ENCODE results near the gene KCNJ14.

KCNJ14 gene

DNA sequence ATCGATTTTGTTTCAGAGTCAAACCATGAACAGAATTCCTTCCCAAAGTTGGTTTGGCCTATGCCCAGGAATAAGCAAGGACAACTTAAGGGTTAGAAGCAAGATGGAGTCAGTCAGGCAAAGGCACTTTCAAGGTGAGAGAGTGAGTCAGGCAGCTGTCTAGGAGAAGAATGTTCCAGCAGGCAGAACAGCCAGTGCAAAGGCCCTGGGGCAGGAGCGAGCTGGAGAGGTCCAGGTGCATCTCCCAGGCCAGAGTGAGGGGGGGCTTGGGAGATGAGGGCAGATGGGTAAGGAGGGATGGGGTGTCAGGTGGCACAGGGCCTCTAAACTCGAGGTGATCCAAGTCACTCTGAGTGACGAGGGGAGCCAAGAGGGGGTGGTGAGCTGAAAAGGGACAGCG is 18.8 kb upstream of the KCNJ14 start:
- no peak for DNase-seq (ENCODE audit: low spot score)
- H3K27ac ChIP-seq: no peak overlapping the region
- TF ChIP-seq, protein P1, sequence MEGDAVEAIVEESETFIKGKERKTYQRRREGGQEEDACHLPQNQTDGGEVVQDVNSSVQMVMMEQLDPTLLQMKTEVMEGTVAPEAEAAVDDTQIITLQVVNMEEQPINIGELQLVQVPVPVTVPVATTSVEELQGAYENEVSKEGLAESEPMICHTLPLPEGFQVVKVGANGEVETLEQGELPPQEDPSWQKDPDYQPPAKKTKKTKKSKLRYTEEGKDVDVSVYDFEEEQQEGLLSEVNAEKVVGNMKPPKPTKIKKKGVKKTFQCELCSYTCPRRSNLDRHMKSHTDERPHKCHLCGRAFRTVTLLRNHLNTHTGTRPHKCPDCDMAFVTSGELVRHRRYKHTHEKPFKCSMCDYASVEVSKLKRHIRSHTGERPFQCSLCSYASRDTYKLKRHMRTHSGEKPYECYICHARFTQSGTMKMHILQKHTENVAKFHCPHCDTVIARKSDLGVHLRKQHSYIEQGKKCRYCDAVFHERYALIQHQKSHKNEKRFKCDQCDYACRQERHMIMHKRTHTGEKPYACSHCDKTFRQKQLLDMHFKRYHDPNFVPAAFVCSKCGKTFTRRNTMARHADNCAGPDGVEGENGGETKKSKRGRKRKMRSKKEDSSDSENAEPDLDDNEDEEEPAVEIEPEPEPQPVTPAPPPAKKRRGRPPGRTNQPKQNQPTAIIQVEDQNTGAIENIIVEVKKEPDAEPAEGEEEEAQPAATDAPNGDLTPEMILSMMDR (IDR thresholded peaks at IDR 0.05): no peak
- no peak overlapping the region for H3K4me3 ChIP-seq

DNA sequence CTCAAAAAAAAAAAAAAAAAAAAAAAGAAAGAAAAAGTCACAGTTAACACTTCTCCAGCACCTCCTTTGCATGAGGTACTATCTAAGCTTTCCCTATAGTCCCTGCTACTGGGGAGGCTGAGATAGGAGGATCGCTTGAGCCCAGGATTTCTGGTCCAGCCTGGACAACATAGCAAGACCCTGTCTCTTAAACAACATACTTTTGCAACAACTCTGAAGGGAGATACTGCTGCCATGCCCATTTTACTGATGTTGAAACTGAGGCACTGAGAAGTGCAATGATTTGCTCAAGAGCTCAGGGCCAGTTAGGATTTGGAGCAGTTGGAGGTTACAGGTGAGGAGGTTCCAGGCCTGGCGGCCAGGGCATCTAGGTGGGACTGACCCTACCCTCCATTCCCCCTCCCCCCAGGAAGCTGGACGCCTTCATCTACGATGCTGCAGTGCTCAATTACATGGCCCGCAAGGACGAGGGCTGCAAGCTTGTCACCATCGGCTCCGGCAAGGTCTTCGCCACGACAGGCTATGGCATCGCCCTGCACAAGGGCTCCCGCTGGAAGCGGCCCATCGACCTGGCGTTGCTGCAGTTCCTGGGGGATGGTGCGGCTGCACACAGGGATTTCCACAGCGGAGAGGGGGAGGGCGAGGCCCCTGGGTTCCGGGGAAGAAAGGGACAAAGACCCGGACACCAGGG is 13.9 kb upstream of the KCNJ14 start:
- TF ChIP-seq, protein P1 (IDR thresholded peaks at IDR 0.05): no peak
- no peak for DNase-seq (ENCODE audit: low spot score)
- H3K4me3 ChIP-seq: no peak overlapping the region
- no peak overlapping the region for H3K27ac ChIP-seq

DNA sequence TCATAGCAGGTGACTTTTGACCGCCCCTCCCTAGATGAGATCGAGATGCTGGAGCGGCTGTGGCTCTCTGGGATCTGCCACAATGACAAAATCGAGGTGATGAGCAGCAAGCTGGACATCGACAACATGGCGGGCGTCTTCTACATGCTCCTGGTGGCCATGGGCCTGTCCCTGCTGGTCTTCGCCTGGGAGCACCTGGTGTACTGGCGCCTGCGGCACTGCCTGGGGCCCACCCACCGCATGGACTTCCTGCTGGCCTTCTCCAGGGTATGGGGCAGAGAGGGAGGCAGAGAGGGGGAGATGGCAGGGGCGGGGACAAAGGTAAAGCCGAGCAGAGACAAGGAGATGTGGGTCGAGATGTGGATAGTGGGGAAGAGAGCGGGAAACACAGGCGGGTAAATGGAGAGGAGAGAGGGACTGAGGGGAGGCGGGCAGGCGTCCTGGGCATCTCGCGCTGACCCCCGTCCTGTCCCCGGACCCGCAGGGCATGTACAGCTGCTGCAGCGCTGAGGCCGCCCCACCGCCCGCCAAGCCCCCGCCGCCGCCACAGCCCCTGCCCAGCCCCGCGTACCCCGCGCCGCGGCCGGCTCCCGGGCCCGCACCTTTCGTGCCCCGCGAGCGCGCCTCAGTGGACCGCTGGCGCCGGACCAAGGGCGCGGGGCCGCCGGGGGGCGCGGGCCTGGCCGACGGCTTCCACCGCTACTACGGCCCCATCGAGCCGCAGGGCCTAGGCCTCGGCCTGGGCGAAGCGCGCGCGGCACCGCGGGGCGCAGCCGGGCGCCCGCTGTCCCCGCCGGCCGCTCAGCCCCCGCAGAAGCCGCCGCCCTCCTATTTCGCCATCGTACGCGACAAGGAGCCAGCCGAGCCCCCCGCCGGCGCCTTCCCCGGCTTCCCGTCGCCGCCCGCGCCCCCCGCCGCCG is 13.0 kb upstream of the KCNJ14 start:
- no peak for DNase-seq (ENCODE audit: low spot score)
- Histone ChIP-seq H3K27ac (no peak overlapping the region), H3K4me3 (peak overlapping the region; percentile 91)
- TF ChIP-seq, protein P1 (IDR thresholded peaks at IDR 0.05): no peak

DNA sequence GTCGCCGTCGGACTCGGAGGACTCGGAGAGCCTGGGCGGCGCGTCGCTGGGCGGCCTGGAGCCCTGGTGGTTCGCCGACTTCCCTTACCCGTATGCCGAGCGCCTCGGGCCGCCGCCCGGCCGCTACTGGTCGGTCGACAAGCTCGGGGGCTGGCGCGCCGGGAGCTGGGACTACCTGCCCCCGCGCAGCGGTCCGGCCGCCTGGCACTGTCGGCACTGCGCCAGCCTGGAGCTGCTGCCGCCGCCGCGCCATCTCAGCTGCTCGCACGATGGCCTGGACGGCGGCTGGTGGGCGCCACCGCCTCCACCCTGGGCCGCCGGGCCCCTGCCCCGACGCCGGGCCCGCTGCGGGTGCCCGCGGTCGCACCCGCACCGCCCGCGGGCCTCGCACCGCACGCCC is 12.1 kb upstream of the KCNJ14 start:
- Histone ChIP-seq H3K4me3 (peak overlapping the region; percentile 91), H3K27ac (no peak overlapping the region)
- TF ChIP-seq, protein P1 (IDR thresholded peaks at IDR 0.05): no peak
- DNase-seq (ENCODE audit: low spot score): no peak

DNA sequence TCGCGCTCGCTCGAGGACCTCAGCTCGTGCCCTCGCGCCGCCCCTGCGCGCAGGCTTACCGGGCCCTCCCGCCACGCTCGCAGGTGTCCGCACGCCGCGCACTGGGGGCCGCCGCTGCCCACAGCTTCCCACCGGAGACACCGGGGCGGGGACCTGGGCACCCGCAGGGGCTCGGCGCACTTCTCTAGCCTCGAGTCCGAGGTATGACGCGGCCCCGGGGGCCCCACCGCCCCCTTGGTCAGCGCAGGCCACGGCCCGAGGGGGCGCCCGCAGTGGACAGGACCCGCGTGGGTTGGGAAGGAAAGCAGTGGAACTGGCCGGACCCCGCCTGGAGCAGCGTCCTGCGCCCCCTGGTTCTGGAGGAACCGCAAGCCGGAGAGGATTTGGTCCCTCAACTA is 11.6 kb upstream of the KCNJ14 start:
- H3K4me3 ChIP-seq: peak overlapping the region; percentile 91
- TF ChIP-seq, protein P1 (IDR thresholded peaks at IDR 0.05): no peak
- DNase-seq (ENCODE audit: low spot score): no peak
- no peak overlapping the region for H3K27ac ChIP-seq

DNA sequence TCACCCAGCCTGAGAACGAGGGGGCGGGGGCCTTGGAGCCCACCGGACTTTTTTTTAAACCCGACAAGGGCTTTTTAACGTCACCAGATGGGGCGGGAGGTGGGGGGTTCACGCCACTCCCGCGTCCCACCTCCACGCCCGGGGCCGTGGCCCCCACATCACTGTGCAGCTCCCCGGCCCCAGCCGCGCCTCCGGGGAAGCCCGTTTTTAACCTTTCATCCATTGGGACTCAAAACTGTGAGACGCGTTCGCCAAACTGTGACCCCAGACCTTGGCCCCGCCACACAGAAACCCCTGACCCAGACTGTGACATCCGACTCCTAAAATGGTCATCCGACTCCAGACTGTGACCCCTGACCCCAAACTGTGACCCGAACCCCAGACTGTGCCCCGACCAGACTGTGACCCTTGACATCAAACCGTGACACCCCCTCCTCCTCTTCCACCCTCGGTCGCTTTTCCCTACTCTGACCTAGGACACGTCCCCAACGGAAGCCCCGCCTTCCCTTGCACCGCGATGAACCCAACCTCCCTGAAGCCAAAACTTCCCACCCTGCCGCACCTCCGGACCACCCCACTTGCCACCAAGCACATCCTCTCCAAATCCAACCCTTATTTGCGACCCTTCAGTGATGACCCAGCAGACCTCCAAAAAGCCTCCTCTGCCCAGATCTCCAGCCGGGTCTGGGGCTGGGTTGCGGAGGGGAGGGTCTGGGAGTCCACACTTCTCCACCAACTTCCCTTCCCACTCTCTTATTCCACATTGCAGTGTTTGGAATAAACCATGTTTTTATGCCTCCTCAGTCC is 11.0 kb upstream of the KCNJ14 start:
- peak overlapping the region; percentile 91 for H3K4me3 ChIP-seq
- DNase-seq (ENCODE audit: low spot score): no peak
- H3K27ac ChIP-seq: peak overlapping the region in 1 of 2 donors; percentile 88
- TF ChIP-seq, protein P1 (IDR thresholded peaks at IDR 0.05): no peak
